ENCODE data around the gene PCGF6.

The PCGF6 gene

GRCh38 chr10:103287992-103288391 is 62.9 kb downstream of the PCGF6 start:
- Histone ChIP-seq H3K9me3 (ENCODE audit: low read length) (no peaks in the 10 kb centered on the region), H3K27me3 (ENCODE audit: insufficient read depth, low read length) (no peaks in the 10 kb centered on the region), H3K4me1 (ENCODE audit: insufficient read depth, low read length) (no peaks in the 10 kb centered on the region), H3K4me3 (ENCODE audit: low read length) (no peak overlapping the region), H3K36me3 (ENCODE audit: insufficient read depth, low read length) (peaks cover 39% of the 10 kb centered on the region), H2AFZ (ENCODE audit: low read depth, low read length) (no peak overlapping the region)

GRCh38 chr10:103284170-103284569 is 66.8 kb downstream of the PCGF6 start:
- Histone ChIP-seq H3K4me3 (ENCODE audit: low read length) (no peak overlapping the region), H3K4me1 (ENCODE audit: insufficient read depth, low read length) (peaks cover 21% of the 10 kb centered on the region), H3K27me3 (ENCODE audit: insufficient read depth, low read length) (no peaks in the 10 kb centered on the region), H3K9me3 (ENCODE audit: low read length) (no peaks in the 10 kb centered on the region), H3K36me3 (ENCODE audit: insufficient read depth, low read length) (peaks cover 31% of the 10 kb centered on the region), H2AFZ (ENCODE audit: low read depth, low read length) (no peak overlapping the region)

GRCh38 chr10:103282961-103283360 is 68.0 kb downstream of the PCGF6 start:
- Histone ChIP-seq H3K4me3 (ENCODE audit: low read length) (no peak overlapping the region), H2AFZ (ENCODE audit: low read depth, low read length) (no peak overlapping the region), H3K4me1 (ENCODE audit: insufficient read depth, low read length) (peaks cover 30% of the 10 kb centered on the region), H3K9me3 (ENCODE audit: low read length) (no peaks in the 10 kb centered on the region), H3K27me3 (ENCODE audit: insufficient read depth, low read length) (no peaks in the 10 kb centered on the region), H3K36me3 (ENCODE audit: insufficient read depth, low read length) (peaks cover 19% of the 10 kb centered on the region)

- Histone ChIP-seq H3K4me1 (ENCODE audit: insufficient read depth, low read length) (peaks cover 34% of the 10 kb centered on the region), H3K4me3 (ENCODE audit: low read length) (peak overlapping the region; percentile 28), H3K9me3 (ENCODE audit: low read length) (no peaks in the 10 kb centered on the region), H2AFZ (ENCODE audit: low read depth, low read length) (no peak overlapping the region), H3K27me3 (ENCODE audit: insufficient read depth, low read length) (no peaks in the 10 kb centered on the region), H3K36me3 (ENCODE audit: insufficient read depth, low read length) (peaks cover 11% of the 10 kb centered on the region)
These were observed 69.2 kb downstream of the PCGF6 start for GRCh38 chr10:103281753-103282152.

- peak overlapping the region; percentile 48 for H3K4me3 ChIP-seq (ENCODE audit: low read length)
- H3K4me1 ChIP-seq (ENCODE audit: insufficient read depth, low read length): peaks cover 41% of the 10 kb centered on the region
- no peaks in the 10 kb centered on the region for H3K27me3 ChIP-seq (ENCODE audit: insufficient read depth, low read length)
- no peaks in the 10 kb centered on the region for H3K9me3 ChIP-seq (ENCODE audit: low read length)
- H3K36me3 ChIP-seq (ENCODE audit: insufficient read depth, low read length): peaks cover 5% of the 10 kb centered on the region
- H2AFZ ChIP-seq (ENCODE audit: low read depth, low read length): no peak overlapping the region
These were observed 70.4 kb downstream of the PCGF6 start for GRCh38 chr10:103280506-103280905.

GRCh38 chr10:103280031-103280430 is 70.9 kb downstream of the PCGF6 start:
- peak overlapping the region; percentile 48 for H3K4me3 ChIP-seq (ENCODE audit: low read length)
- no peaks in the 10 kb centered on the region for H3K27me3 ChIP-seq (ENCODE audit: insufficient read depth, low read length)
- no peaks in the 10 kb centered on the region for H3K9me3 ChIP-seq (ENCODE audit: low read length)
- peaks cover 5% of the 10 kb centered on the region for H3K36me3 ChIP-seq (ENCODE audit: insufficient read depth, low read length)
- H2AFZ ChIP-seq (ENCODE audit: low read depth, low read length): no peak overlapping the region
- peaks cover 41% of the 10 kb centered on the region for H3K4me1 ChIP-seq (ENCODE audit: insufficient read depth, low read length)

GRCh38 chr10:103278862-103279298 is 72.1 kb downstream of the PCGF6 start:
- Histone ChIP-seq H3K27me3 (ENCODE audit: insufficient read depth, low read length) (no peaks in the 10 kb centered on the region), H3K9me3 (ENCODE audit: low read length) (no peaks in the 10 kb centered on the region), H2AFZ (ENCODE audit: low read depth, low read length) (no peak overlapping the region), H3K4me1 (ENCODE audit: insufficient read depth, low read length) (peaks cover 41% of the 10 kb centered on the region), H3K36me3 (ENCODE audit: insufficient read depth, low read length) (peaks cover 3% of the 10 kb centered on the region), H3K4me3 (ENCODE audit: low read length) (peak overlapping the region; percentile 48)

GRCh38 chr10:103278537-103278823 is 72.5 kb downstream of the PCGF6 start:
- peaks cover 41% of the 10 kb centered on the region for H3K4me1 ChIP-seq (ENCODE audit: insufficient read depth, low read length)
- no peak overlapping the region for H2AFZ ChIP-seq (ENCODE audit: low read depth, low read length)
- peaks cover 3% of the 10 kb centered on the region for H3K36me3 ChIP-seq (ENCODE audit: insufficient read depth, low read length)
- H3K4me3 ChIP-seq (ENCODE audit: low read length): peak overlapping the region; percentile 48
- no peaks in the 10 kb centered on the region for H3K9me3 ChIP-seq (ENCODE audit: low read length)
- H3K27me3 ChIP-seq (ENCODE audit: insufficient read depth, low read length): no peaks in the 10 kb centered on the region

GRCh38 chr10:103277713-103278536 is 73.0 kb downstream of the PCGF6 start:
- Histone ChIP-seq H3K27me3 (ENCODE audit: insufficient read depth, low read length) (no peaks in the 10 kb centered on the region), H3K4me3 (ENCODE audit: low read length) (peak overlapping the region; percentile 48), H3K4me1 (ENCODE audit: insufficient read depth, low read length) (peaks cover 41% of the 10 kb centered on the region), H3K9me3 (ENCODE audit: low read length) (no peaks in the 10 kb centered on the region), H2AFZ (ENCODE audit: low read depth, low read length) (peak overlapping the region; percentile 55), H3K36me3 (ENCODE audit: insufficient read depth, low read length) (peaks cover 3% of the 10 kb centered on the region)

- Histone ChIP-seq H2AFZ (ENCODE audit: low read depth, low read length) (peak within 1 kb of the TSS; percentile 55), H3K27me3 (ENCODE audit: insufficient read depth, low read length) (no peaks in the 10 kb centered on the region), H3K9me3 (ENCODE audit: low read length) (no peaks in the 10 kb centered on the region), H3K36me3 (ENCODE audit: insufficient read depth, low read length) (peaks cover 3% of the 10 kb centered on the region), H3K4me3 (ENCODE audit: low read length) (peak within 1 kb of the TSS; percentile 48), H3K4me1 (ENCODE audit: insufficient read depth, low read length) (peaks cover 38% of the 10 kb centered on the region)
These were observed 73.8 kb downstream of the PCGF6 start, which contains the start of gene INA for GRCh38 chr10:103276896-103277712. Gene INA (plus strand): TSS chr10:103277138. CDS start chr10:103277212, 74 bp downstream.

GRCh38 chr10:103276251-103276895 is 74.6 kb downstream of the PCGF6 start:
- Histone ChIP-seq H3K36me3 (ENCODE audit: insufficient read depth, low read length) (peaks cover 3% of the 10 kb centered on the region), H3K27me3 (ENCODE audit: insufficient read depth, low read length) (no peaks in the 10 kb centered on the region), H3K4me3 (ENCODE audit: low read length) (peak overlapping the region; percentile 48), H3K4me1 (ENCODE audit: insufficient read depth, low read length) (peaks cover 32% of the 10 kb centered on the region), H3K9me3 (ENCODE audit: low read length) (no peaks in the 10 kb centered on the region), H2AFZ (ENCODE audit: low read depth, low read length) (peak overlapping the region; percentile 55)

- peaks cover 11% of the 10 kb centered on the region for H3K4me1 ChIP-seq (ENCODE audit: insufficient read depth, low read length)
- H3K9me3 ChIP-seq (ENCODE audit: low read length): no peaks in the 10 kb centered on the region
- H2AFZ ChIP-seq (ENCODE audit: low read depth, low read length): no peak overlapping the region
- H3K36me3 ChIP-seq (ENCODE audit: insufficient read depth, low read length): no peaks in the 10 kb centered on the region
- H3K27me3 ChIP-seq (ENCODE audit: insufficient read depth, low read length): no peaks in the 10 kb centered on the region
- no peak overlapping the region for H3K4me3 ChIP-seq (ENCODE audit: low read length)
These were observed 77.9 kb downstream of the PCGF6 start for GRCh38 chr10:103273041-103273441.
